Measurements from ENCODE around the gene CDH4. TPM values are rescaled to one million over a fixed set of nuclear protein-coding genes. Genes with fewer than 3 reads are reported as not detected.

The CDH4 gene
- polyA plus RNA-seq, 4 donors: 0.09 to 4.1 (median 0.25) TPM

DNA sequence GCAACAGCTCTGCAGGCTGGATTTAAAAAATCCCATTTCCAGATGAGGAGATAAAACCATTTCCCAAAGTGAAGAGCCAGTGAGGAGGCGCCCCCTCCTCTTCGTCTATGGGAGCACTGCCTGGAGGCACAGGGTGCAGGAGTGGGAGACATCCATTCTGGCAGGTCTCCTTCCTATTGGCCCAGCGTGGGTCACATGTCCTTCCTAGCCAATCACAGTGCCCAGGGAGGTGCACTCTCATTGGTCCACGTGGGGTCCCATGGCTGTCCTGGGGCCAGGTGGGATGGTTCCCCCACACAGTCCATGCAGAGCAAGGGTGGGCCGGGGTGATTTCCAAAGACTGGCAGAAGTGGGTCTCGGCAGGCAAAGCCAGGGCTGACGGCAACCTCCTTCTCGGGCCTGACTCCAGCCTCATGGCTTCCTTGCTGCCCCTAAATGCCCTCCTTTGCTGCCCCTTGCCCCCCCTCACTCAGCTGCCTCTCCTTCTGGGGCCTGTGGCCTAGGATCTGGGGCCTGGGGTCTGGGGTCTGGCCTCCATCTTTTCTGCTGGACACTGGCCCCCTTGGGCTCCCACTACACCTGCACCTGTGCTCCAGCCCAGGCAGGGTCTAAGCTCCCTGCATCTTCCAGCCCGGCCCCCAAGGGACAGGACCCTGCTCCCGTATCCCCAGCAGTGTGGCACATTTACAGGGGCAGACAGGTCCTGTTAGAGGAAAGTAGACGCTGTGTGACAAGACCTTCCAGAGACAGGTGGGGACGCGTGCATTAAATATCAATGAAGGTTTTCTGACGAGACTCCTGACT, 581.9 kb downstream of the CDH4 start:
- Histone ChIP-seq H3K4me3 (ENCODE audit: low read depth in 1 of 3, low read length in 3 of 3) (no peak overlapping the region), H3K36me3 (ENCODE audit: control insufficient read depth in 3 of 3, insufficient read depth in 2 of 3, low read depth in 1 of 3, low read length in 3 of 3) (no peaks in the 10 kb centered on the region), H3K9me3 (ENCODE audit: control insufficient read depth in 2 of 2, insufficient read depth in 1 of 2, low read depth in 1 of 2, low read length in 1 of 2) (no peaks in the 10 kb centered on the region), H3K27me3 (ENCODE audit: control insufficient read depth in 3 of 3, insufficient read depth in 3 of 3, low read length in 3 of 3) (no peaks in the 10 kb centered on the region), H3K4me1 (ENCODE audit: control insufficient read depth in 3 of 3, insufficient read depth in 2 of 3, low read depth in 1 of 3, low read length in 2 of 3) (no peaks in the 10 kb centered on the region), H3K27ac (ENCODE audit: low read depth in 1 of 3, low read length in 2 of 3) (no peak overlapping the region)
- WGBS, 3 donors: 78 to 85% (median 79%) methylated on average over 14 of the region's 14 CpGs
- DNase-seq: no peak
- no peak for FAIRE-seq

GRCh38 chr20:61835301-61835700, 583.2 kb downstream of the CDH4 start:
- no peak for DNase-seq
- no peak overlapping the region for H3K27ac ChIP-seq (ENCODE audit: low read depth in 1 of 3, low read length in 2 of 3)
- no peak overlapping the region for H3K4me3 ChIP-seq (ENCODE audit: low read depth in 1 of 3, low read length in 3 of 3)
- H3K9me3 ChIP-seq (ENCODE audit: control insufficient read depth in 2 of 2, insufficient read depth in 1 of 2, low read depth in 1 of 2, low read length in 1 of 2): no peaks in the 10 kb centered on the region
- WGBS, 3 donors: 42 to 54% (median 42%) methylated on average over 7 of the region's 7 CpGs
- no peaks in the 10 kb centered on the region for H3K36me3 ChIP-seq (ENCODE audit: control insufficient read depth in 3 of 3, insufficient read depth in 2 of 3, low read depth in 1 of 3, low read length in 3 of 3)
- no peaks in the 10 kb centered on the region for H3K4me1 ChIP-seq (ENCODE audit: control insufficient read depth in 3 of 3, insufficient read depth in 2 of 3, low read depth in 1 of 3, low read length in 2 of 3)
- H3K27me3 ChIP-seq (ENCODE audit: control insufficient read depth in 3 of 3, insufficient read depth in 3 of 3, low read length in 3 of 3): no peaks in the 10 kb centered on the region
- no peak for FAIRE-seq

GRCh38 chr20:61835791-61836350, 583.8 kb downstream of the CDH4 start:
- H3K4me1 ChIP-seq (ENCODE audit: control insufficient read depth in 3 of 3, insufficient read depth in 2 of 3, low read depth in 1 of 3, low read length in 2 of 3): no peaks in the 10 kb centered on the region
- H3K36me3 ChIP-seq (ENCODE audit: control insufficient read depth in 3 of 3, insufficient read depth in 2 of 3, low read depth in 1 of 3, low read length in 3 of 3): no peaks in the 10 kb centered on the region
- H3K4me3 ChIP-seq (ENCODE audit: low read depth in 1 of 3, low read length in 3 of 3): no peak overlapping the region
- H3K27me3 ChIP-seq (ENCODE audit: control insufficient read depth in 3 of 3, insufficient read depth in 3 of 3, low read length in 3 of 3): no peaks in the 10 kb centered on the region
- no peak overlapping the region for H3K27ac ChIP-seq (ENCODE audit: low read depth in 1 of 3, low read length in 2 of 3)
- no peaks in the 10 kb centered on the region for H3K9me3 ChIP-seq (ENCODE audit: control insufficient read depth in 2 of 2, insufficient read depth in 1 of 2, low read depth in 1 of 2, low read length in 1 of 2)
- DNase-seq: no peak
- FAIRE-seq: no peak
- 86 to 88% (median 86%) methylated on average over 16 of the region's 16 CpGs for WGBS, 3 donors

- Histone ChIP-seq H3K4me1 (ENCODE audit: control insufficient read depth in 3 of 3, insufficient read depth in 2 of 3, low read depth in 1 of 3, low read length in 2 of 3) (no peaks in the 10 kb centered on the region), H3K27me3 (ENCODE audit: control insufficient read depth in 3 of 3, insufficient read depth in 3 of 3, low read length in 3 of 3) (no peaks in the 10 kb centered on the region), H3K27ac (ENCODE audit: low read depth in 1 of 3, low read length in 2 of 3) (no peak overlapping the region), H3K9me3 (ENCODE audit: control insufficient read depth in 2 of 2, insufficient read depth in 1 of 2, low read depth in 1 of 2, low read length in 1 of 2) (no peaks in the 10 kb centered on the region), H3K36me3 (ENCODE audit: control insufficient read depth in 3 of 3, insufficient read depth in 2 of 3, low read depth in 1 of 3, low read length in 3 of 3) (no peaks in the 10 kb centered on the region), H3K4me3 (ENCODE audit: low read depth in 1 of 3, low read length in 3 of 3) (no peak overlapping the region)
- WGBS, 3 donors: 62 to 73% (median 69%) methylated on average over 9 of the region's 9 CpGs
- DNase-seq (no peak), FAIRE-seq (no peak)
These were observed 585.1 kb downstream of the CDH4 start for GRCh38 chr20:61837200-61837599.

DNA sequence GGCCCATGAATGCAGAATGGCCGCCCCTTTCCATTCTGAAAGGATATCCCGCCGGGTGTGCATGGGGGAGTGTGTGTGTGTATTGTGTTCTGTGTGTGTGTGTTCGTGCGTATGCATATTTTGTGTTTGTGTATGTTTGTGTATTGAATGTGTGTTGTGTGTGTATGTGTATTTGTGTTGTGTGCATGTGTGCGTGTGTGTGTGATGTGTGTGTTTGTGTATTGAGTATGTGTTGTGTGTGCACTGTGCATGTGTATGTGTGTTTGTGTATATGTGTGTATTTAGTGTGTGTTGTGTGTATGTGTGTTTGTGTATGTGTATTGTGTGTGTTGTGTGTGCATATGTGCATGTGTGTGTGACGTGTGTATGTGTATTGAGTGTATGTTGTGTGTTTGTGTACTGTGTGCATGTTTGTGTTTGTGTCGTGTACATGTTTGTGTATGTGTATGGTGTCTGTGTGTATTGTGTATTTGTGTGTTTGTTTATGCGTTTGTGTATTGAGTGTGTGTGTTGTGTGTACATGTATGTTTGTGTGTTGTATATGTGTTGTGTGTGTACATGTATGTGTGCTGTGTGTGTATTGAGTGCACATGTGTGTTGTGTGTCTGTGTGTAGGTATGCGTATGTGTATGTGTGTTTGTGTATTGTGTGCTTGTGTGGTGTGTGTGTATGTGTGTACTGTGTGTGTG, 587.3 kb downstream of the CDH4 start:
- DNase-seq (no peak), FAIRE-seq (no peak)
- H3K27me3 ChIP-seq (ENCODE audit: control insufficient read depth in 3 of 3, insufficient read depth in 3 of 3, low read length in 3 of 3): no peaks in the 10 kb centered on the region
- WGBS, 3 donors: 91 to 96% (median 93%) methylated on average over 10 of the region's 10 CpGs
- no peaks in the 10 kb centered on the region for H3K4me1 ChIP-seq (ENCODE audit: control insufficient read depth in 3 of 3, insufficient read depth in 2 of 3, low read depth in 1 of 3, low read length in 2 of 3)
- H3K27ac ChIP-seq (ENCODE audit: low read depth in 1 of 3, low read length in 2 of 3): no peak overlapping the region
- no peaks in the 10 kb centered on the region for H3K36me3 ChIP-seq (ENCODE audit: control insufficient read depth in 3 of 3, insufficient read depth in 2 of 3, low read depth in 1 of 3, low read length in 3 of 3)
- no peaks in the 10 kb centered on the region for H3K9me3 ChIP-seq (ENCODE audit: control insufficient read depth in 2 of 2, insufficient read depth in 1 of 2, low read depth in 1 of 2, low read length in 1 of 2)
- H3K4me3 ChIP-seq (ENCODE audit: low read depth in 1 of 3, low read length in 3 of 3): no peak overlapping the region

GRCh38 chr20:61839912-61840778, 588.1 kb downstream of the CDH4 start:
- no peak for DNase-seq
- no peak overlapping the region for H3K4me3 ChIP-seq (ENCODE audit: low read depth in 1 of 3, low read length in 3 of 3)
- FAIRE-seq: no peak

DNA sequence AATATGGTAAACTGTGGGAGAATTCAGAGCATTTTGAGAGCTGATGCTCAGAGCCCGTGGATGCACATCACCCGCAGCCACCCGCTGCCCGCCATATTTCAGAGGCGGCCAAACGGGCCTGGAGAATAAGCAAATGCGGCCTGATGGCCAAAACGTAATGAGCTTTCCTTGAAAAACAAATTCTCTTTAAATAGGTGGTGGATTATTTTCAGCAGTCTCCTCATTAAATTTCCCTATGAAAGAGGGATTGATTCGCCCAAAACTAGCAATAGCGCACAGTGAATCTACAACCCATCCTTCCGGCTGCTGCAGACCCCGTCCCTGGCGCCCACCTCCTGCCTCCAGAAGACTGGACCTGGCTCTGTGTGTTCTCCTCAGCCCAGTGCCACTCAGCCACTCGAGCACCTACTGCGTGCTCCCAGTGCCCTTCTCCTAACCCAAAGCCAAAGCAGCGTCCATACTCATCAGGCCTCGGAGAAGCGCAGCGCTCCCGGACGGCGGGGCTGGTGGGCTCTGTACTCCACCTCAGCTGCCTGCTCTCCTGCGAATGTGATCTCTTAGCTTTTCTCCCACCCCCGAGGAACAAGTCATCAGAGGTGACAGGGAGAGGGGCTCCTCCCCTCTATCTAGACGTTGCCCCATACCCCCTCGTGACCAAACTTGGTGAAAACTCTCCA, 588.9 kb downstream of the CDH4 start:
- H3K27me3 ChIP-seq (ENCODE audit: control insufficient read depth in 3 of 3, insufficient read depth in 3 of 3, low read length in 3 of 3): no peaks in the 10 kb centered on the region
- no peak overlapping the region for H3K27ac ChIP-seq (ENCODE audit: low read depth in 1 of 3, low read length in 2 of 3)
- WGBS, 3 donors: 85 to 89% (median 88%) methylated on average over 26 of the region's 26 CpGs
- DNase-seq (no peak), FAIRE-seq (no peak)
- no peaks in the 10 kb centered on the region for H3K4me1 ChIP-seq (ENCODE audit: control insufficient read depth in 3 of 3, insufficient read depth in 2 of 3, low read depth in 1 of 3, low read length in 2 of 3)
- H3K9me3 ChIP-seq (ENCODE audit: control insufficient read depth in 2 of 2, insufficient read depth in 1 of 2, low read depth in 1 of 2, low read length in 1 of 2): no peaks in the 10 kb centered on the region
- H3K4me3 ChIP-seq (ENCODE audit: low read depth in 1 of 3, low read length in 3 of 3): no peak overlapping the region
- H3K36me3 ChIP-seq (ENCODE audit: control insufficient read depth in 3 of 3, insufficient read depth in 2 of 3, low read depth in 1 of 3, low read length in 3 of 3): no peaks in the 10 kb centered on the region

More at GRCh38 chr20:61839912-61840778, 588.1 kb downstream of the CDH4 start:
- H3K27me3 ChIP-seq (ENCODE audit: control insufficient read depth in 3 of 3, insufficient read depth in 3 of 3, low read length in 3 of 3): no peaks in the 10 kb centered on the region
- H3K36me3 ChIP-seq (ENCODE audit: control insufficient read depth in 3 of 3, insufficient read depth in 2 of 3, low read depth in 1 of 3, low read length in 3 of 3): no peaks in the 10 kb centered on the region
- H3K27ac ChIP-seq (ENCODE audit: low read depth in 1 of 3, low read length in 2 of 3): no peak overlapping the region
- H3K4me1 ChIP-seq (ENCODE audit: control insufficient read depth in 3 of 3, insufficient read depth in 2 of 3, low read depth in 1 of 3, low read length in 2 of 3): no peaks in the 10 kb centered on the region
- no peaks in the 10 kb centered on the region for H3K9me3 ChIP-seq (ENCODE audit: control insufficient read depth in 2 of 2, insufficient read depth in 1 of 2, low read depth in 1 of 2, low read length in 1 of 2)
- 75 to 78% (median 77%) methylated on average over 26 of the region's 26 CpGs for WGBS, 3 donors

DNA sequence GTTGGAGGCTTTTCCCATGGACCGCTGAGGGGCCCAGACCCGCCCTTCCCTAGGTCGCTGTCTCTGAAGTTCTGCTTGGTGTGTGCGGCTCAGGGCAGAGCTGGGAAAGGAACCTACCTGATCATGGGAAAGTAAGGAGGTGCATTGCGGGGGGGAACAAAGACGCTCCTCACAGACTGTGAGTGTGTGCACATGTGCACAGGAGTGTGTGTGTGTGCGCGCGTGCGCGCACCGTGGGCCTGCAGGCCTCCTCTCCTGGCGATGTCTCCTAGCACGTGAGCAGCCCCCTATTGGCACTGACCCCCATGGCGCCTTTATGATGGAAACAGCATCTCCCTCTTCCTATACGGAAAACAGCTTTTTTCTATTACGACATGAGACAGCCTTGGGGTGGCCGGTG, 589.5 kb downstream of the CDH4 start:
- Histone ChIP-seq H3K4me1 (ENCODE audit: control insufficient read depth in 3 of 3, insufficient read depth in 2 of 3, low read depth in 1 of 3, low read length in 2 of 3) (no peaks in the 10 kb centered on the region), H3K4me3 (ENCODE audit: low read depth in 1 of 3, low read length in 3 of 3) (no peak overlapping the region), H3K27ac (ENCODE audit: low read depth in 1 of 3, low read length in 2 of 3) (no peak overlapping the region), H3K36me3 (ENCODE audit: control insufficient read depth in 3 of 3, insufficient read depth in 2 of 3, low read depth in 1 of 3, low read length in 3 of 3) (no peaks in the 10 kb centered on the region), H3K9me3 (ENCODE audit: control insufficient read depth in 2 of 2, insufficient read depth in 1 of 2, low read depth in 1 of 2, low read length in 1 of 2) (no peaks in the 10 kb centered on the region), H3K27me3 (ENCODE audit: control insufficient read depth in 3 of 3, insufficient read depth in 3 of 3, low read length in 3 of 3) (no peaks in the 10 kb centered on the region)
- DNase-seq (no peak), FAIRE-seq (no peak)
- WGBS, 3 donors: 89 to 91% (median 90%) methylated on average over 18 of the region's 18 CpGs
